GM23248 (cell line): ENCODE data around the gene KIF23. TPM values are rescaled to one million over a fixed set of nuclear protein-coding genes. Genes with fewer than 3 reads are reported as not detected.

Experiments
- DNase-seq: peaks from one replicate; pipeline ENCODE4 v3.0.0-alpha.2; 2015
- H2AFZ ChIP-seq: fragments of 200-600 bp; sonication (generic); 2 replicates; pipeline ENCODE4 v1.6.1; 2016; ENCODE audit warnings: antibody characterized with exemption
- H3F3A ChIP-seq: fragments of 200-600 bp; sonication (generic); 2 replicates; pipeline ENCODE4 v1.6.1; 2016; ENCODE audit warnings: mild to moderate bottlenecking, antibody characterized with exemption, mixed run types; ENCODE audit not compliant: insufficient read depth
- H3K27ac ChIP-seq: fragments of 200-600 bp; sonication (generic); 2 replicates; pipeline ENCODE4 v1.5.1; 2016; ENCODE audit warnings: mild to moderate bottlenecking
- H3K27me3 ChIP-seq: fragments of 200-600 bp; sonication (generic); replicated peaks from 2 replicates; pipeline ENCODE4 v1.6.1; 2016; ENCODE audit warnings: mild to moderate bottlenecking; ENCODE audit not compliant: insufficient read depth
- H3K36me3 ChIP-seq: fragments of 200-600 bp; sonication (generic); 2 replicates; pipeline ENCODE4 v1.6.1; 2016; ENCODE audit warnings: low read depth, mild to moderate bottlenecking
- H3K4me1 ChIP-seq: fragments of 200-600 bp; sonication (generic); 2 replicates; pipeline ENCODE4 v1.6.1; 2016; ENCODE audit warnings: mild to moderate bottlenecking; ENCODE audit not compliant: insufficient read depth
- H3K4me2 ChIP-seq: fragments of 200-600 bp; sonication (generic); one replicate; pipeline ENCODE4 v1.6.1; 2016; ENCODE audit warnings: mild to moderate bottlenecking; ENCODE audit not compliant: unreplicated experiment
- H3K4me3 ChIP-seq: fragments of 200-600 bp; sonication (generic); 2 replicates; pipeline ENCODE4 v1.5.1; 2016; ENCODE audit warnings: mild to moderate bottlenecking
- H3K79me2 ChIP-seq: fragments of 200-600 bp; sonication (generic); 2 replicates; pipeline ENCODE4 v1.6.1; 2016; ENCODE audit warnings: mild to moderate bottlenecking; ENCODE audit not compliant: insufficient read depth
- H3K9ac ChIP-seq: fragments of 200-600 bp; sonication (generic); 2 replicates; pipeline ENCODE4 v1.6.1; 2016; ENCODE audit warnings: mild to moderate bottlenecking
- H3K9me2 ChIP-seq: fragments of 200-600 bp; sonication (generic); 2 replicates; pipeline ENCODE4 v1.6.1; 2016; ENCODE audit warnings: mixed run types, mild to moderate bottlenecking, moderate library complexity; ENCODE audit not compliant: insufficient read depth
- H3K9me3 ChIP-seq: fragments of 200-600 bp; sonication (generic); one replicate; pipeline ENCODE4 v1.6.1; 2017; ENCODE audit warnings: low read depth
- H4K20me1 ChIP-seq: fragments of 200-600 bp; sonication (generic); 2 replicates; pipeline ENCODE4 v1.6.0; 2016; ENCODE audit not compliant: insufficient read depth
- EZH2 ChIP-seq: fragments of 200-600 bp; sonication (generic); IDR thresholded peaks from 2 replicates; pipeline ENCODE4 v1.6.1; 2018; ENCODE audit warnings: antibody characterized with exemption, mild to moderate bottlenecking; ENCODE audit not compliant: insufficient read depth, poor library complexity, severe bottlenecking
- EZH2phosphoT487 ChIP-seq: fragments of 200-600 bp; sonication (generic); IDR thresholded peaks from 2 replicates; pipeline ENCODE4 v1.6.1; 2018; ENCODE audit warnings: antibody characterized with exemption, moderate library complexity, mild to moderate bottlenecking, low read depth; ENCODE audit not compliant: insufficient read depth
- WGBS, 2 experiments: methylation state at CpG; one replicate each; pipeline ENCODE4 v1.1.6; 2015 to 2017; ENCODE audit warnings: low lambda C conversion rate in 2 of 2, low coverage in 1 of 2; ENCODE audit errors: missing lambda C conversion rate in 2 of 2; 5-methylcytosine and 5-hydroxymethylcytosine counted together
- in situ Hi-C: fragments of 300-500 bp; cut with MboI; formaldehyde crosslinking; loops from 2 replicates; pipeline ENCODE4 v1.15.0; 2020
- polyA plus RNA-seq: library from polyadenylated mRNA; unstranded; fragments of >200 nt; fragmentation: Nextera tagmentation; extraction: Ambion mirVana; gene quantifications from 2 replicates; pipeline ENCODE4 v1.2.1, GENCODE V29; 2016
- total RNA-seq: library from RNA; depleted of rRNA; stranded (reverse); fragments of >200 nt; shearing (Covaris generic); gene quantifications from 2 replicates; pipeline ENCODE4 v1.2.3, GENCODE V29; 2014

The KIF23 gene
- total and polyA plus RNA-seq, 2 experiments from 2014 or later, result 28.8 to 29.4 TPM

GRCh38 chr15:69472046-69472445 lies 57.9 kb downstream of the KIF23 start:
- peaks cover 9% of the 10 kb centered on the region for H3K4me1 ChIP-seq
- TF ChIP-seq EZH2phosphoT487 (no peak), EZH2 (no peak)
- no peak overlapping the region for H3K27ac ChIP-seq
- no peak overlapping the region for H3K9ac ChIP-seq
- no peaks in the 10 kb centered on the region for H3K9me2 ChIP-seq
- 89 to 90% methylated on average over 5 of the region's 5 CpGs for WGBS, 2 experiments
- H3F3A ChIP-seq, result no peaks in the 10 kb centered on the region
- no peaks in the 10 kb centered on the region for H3K9me3 ChIP-seq
- no peak overlapping the region for H2AFZ ChIP-seq
- DNase-seq, result no peak
- no peak overlapping the region for H3K4me2 ChIP-seq
- H4K20me1 ChIP-seq, result no peaks in the 10 kb centered on the region
- no peaks in the 10 kb centered on the region for H3K36me3 ChIP-seq
- no peak overlapping the region for H3K4me3 ChIP-seq
- in situ Hi-C loops, result no loop called here
- H3K79me2 ChIP-seq, result no peaks in the 10 kb centered on the region
- H3K27me3 ChIP-seq, result no peaks in the 10 kb centered on the region

- no peaks in the 10 kb centered on the region for H3K27me3 ChIP-seq
- no peaks in the 10 kb centered on the region for H3K79me2 ChIP-seq
- no peak overlapping the region for H3K27ac ChIP-seq
- no peak overlapping the region for H3K4me3 ChIP-seq
- in situ Hi-C loops, result no loop called here
- H3F3A ChIP-seq, result no peaks in the 10 kb centered on the region
- no peak for TF ChIP-seq EZH2
- no peak for TF ChIP-seq EZH2phosphoT487
- 62 to 75% methylated on average over 6 of the region's 6 CpGs for WGBS, 2 experiments
- H3K9me2 ChIP-seq, result no peaks in the 10 kb centered on the region
- H3K4me2 ChIP-seq, result no peak overlapping the region
- H3K9ac ChIP-seq, result no peak overlapping the region
- H3K36me3 ChIP-seq, result no peaks in the 10 kb centered on the region
- no peaks in the 10 kb centered on the region for H4K20me1 ChIP-seq
- no peak for DNase-seq
- peaks cover 9% of the 10 kb centered on the region for H3K4me1 ChIP-seq
- no peak overlapping the region for H2AFZ ChIP-seq
- H3K9me3 ChIP-seq, result no peaks in the 10 kb centered on the region
Measured at GRCh38 chr15:69472562-69472961, 58.4 kb downstream of the KIF23 start.

DNA sequence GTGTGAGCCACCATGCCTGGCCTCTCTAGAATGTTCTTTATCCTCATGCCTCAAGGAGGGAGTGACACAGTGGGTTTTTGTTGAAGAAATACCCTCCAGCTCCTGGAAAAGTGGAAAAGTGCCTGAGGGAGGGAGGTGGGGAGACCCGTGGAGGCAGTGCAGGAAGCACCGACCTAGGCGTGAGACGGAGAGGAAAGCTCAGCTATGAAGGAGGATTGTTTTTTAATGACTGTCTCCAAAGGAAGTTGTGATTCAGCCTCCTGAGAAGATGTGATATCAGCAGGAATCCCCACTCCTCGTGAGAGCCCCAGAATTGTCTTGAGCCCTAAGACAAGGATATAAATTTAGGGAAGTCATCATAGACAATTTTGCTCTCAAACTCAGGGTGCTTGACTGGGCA lies 60.1 kb downstream of the KIF23 start:
- Histone ChIP-seq H3K4me1 (peaks cover 9% of the 10 kb centered on the region), H3K9ac (no peak overlapping the region), H3K4me2 (peak overlapping the region; percentile 34), H3F3A (no peaks in the 10 kb centered on the region), H3K36me3 (no peaks in the 10 kb centered on the region), H3K9me3 (no peaks in the 10 kb centered on the region), H2AFZ (no peak overlapping the region), H3K27ac (no peak overlapping the region), H3K27me3 (no peaks in the 10 kb centered on the region), H3K4me3 (no peak overlapping the region), H3K9me2 (no peaks in the 10 kb centered on the region), H4K20me1 (no peaks in the 10 kb centered on the region), H3K79me2 (no peaks in the 10 kb centered on the region)
- WGBS, 2 experiments, result 14 to 16% methylated on average over 5 of the region's 5 CpGs
- in situ Hi-C loops, result no loop called here
- TF ChIP-seq EZH2phosphoT487 (no peak), EZH2 (no peak)
- DNase-seq, result peak; percentile 83

DNA sequence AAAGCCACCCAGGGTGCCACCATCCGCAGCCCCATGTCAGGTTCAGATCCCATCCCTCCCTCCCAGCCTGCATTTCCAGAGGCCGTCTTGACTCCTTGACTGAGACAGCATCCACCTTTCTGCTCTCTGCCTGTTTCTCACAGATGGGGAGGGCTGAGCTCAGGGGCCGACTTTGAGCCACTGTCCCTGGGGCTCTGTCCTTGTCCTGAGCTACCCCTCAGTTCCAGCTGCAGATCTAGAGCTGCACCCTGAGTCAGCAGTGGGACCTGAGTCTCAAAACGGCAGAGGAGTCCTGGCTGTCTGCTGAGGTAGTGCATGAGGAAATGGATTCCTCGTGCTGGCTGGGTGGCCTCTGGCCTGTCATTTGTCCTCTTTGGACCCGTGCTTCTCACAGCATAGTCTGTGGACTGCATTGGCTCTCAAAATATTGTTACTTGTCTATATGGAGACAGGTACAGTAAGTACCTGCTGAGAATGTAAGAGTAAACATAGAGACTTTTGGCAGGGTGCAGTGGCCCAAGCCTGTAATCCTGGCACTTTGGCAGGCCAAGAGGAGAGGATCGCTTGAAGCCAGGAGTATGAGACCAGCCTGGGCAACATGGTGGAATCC lies 60.8 kb downstream of the KIF23 start:
- no peaks in the 10 kb centered on the region for H4K20me1 ChIP-seq
- in situ Hi-C loops, result no loop called here
- H3K27me3 ChIP-seq, result no peaks in the 10 kb centered on the region
- H3K9me2 ChIP-seq, result no peaks in the 10 kb centered on the region
- no peaks in the 10 kb centered on the region for H3K36me3 ChIP-seq
- H3K79me2 ChIP-seq, result no peaks in the 10 kb centered on the region
- no peaks in the 10 kb centered on the region for H3K9me3 ChIP-seq
- H3K4me3 ChIP-seq, result no peak overlapping the region
- H3K27ac ChIP-seq, result no peak overlapping the region
- no peaks in the 10 kb centered on the region for H3F3A ChIP-seq
- 79 to 83% methylated on average over 7 of the region's 7 CpGs for WGBS, 2 experiments
- no peak for TF ChIP-seq EZH2
- peaks cover 9% of the 10 kb centered on the region for H3K4me1 ChIP-seq
- no peak overlapping the region for H2AFZ ChIP-seq
- H3K4me2 ChIP-seq, result no peak overlapping the region
- H3K9ac ChIP-seq, result no peak overlapping the region
- peak; percentile 55 for DNase-seq
